Panc1 (cell line): ENCODE measurements around the gene KCNMA1.

ENCODE experiments used
- POLR2AphosphoS5 ChIP-seq: IDR thresholded peaks from 2 replicates; pipeline ENCODE4 v1.6.1; 2012; ENCODE audit warnings: mild to moderate bottlenecking, low read depth, low read length, moderate library complexity
- TF ChIP-seq, protein P1 (sequence below): fragments of 450-650 bp; IDR thresholded peaks from 2 replicates; pipeline ENCODE4 v1.5.1; 2017; ENCODE audit warnings: mild to moderate bottlenecking
- TF ChIP-seq, protein P2 (sequence below), 2 experiments: IDR thresholded peaks; 2 replicates each; pipeline ENCODE4 v1.6.1; 2011 to 2012; ENCODE audit warnings: low read depth in 2 of 2, control low read depth in 1 of 2, low read length in 1 of 2, mild to moderate bottlenecking in 1 of 2, moderate library complexity in 1 of 2; ENCODE audit not compliant: insufficient read depth in 1 of 2

DNA sequence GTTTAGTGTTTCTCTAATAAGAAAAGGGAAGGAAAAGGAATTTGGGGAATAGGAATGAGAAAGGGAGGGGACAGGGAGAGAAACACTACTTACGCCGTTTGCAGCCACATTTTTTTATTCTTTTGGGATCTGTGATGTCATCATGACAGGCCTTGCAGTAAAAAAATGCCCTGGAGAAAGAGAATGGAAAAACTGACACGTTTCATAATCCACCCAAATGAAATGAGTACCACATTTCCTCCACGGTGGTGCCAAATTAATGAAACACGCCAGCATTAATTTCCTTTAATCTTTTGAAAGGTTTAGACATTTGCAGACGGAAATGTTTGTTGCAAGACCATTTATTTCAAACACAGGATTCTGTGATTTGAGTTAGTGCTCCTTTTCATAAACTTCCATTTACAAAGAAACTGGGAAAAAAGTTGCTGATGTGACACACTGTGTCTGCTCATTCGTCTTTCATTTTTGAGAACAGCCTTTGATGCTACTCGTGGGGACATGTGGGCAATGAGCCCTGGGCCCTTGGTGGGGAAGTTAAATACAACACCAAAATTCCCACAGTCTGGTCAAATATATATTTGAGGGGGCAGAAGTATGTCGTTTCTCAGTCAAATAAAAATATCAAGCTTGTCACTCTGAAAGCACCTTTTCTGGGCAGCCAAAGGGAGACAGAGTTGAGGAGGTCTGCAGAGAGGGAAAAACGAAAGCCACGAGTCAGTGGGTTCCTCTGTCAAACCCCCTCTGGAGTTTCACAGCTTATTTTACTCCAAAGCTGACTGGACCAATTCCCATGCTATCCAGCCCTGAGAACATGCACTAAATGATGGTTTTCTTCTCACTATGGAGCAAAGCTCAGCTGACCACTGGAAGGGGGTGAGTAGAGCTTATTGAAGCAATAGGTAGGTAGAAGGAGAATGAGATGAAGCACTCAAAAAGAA, 625.5 kb downstream of the KCNMA1 start:
- TF ChIP-seq, protein P1, sequence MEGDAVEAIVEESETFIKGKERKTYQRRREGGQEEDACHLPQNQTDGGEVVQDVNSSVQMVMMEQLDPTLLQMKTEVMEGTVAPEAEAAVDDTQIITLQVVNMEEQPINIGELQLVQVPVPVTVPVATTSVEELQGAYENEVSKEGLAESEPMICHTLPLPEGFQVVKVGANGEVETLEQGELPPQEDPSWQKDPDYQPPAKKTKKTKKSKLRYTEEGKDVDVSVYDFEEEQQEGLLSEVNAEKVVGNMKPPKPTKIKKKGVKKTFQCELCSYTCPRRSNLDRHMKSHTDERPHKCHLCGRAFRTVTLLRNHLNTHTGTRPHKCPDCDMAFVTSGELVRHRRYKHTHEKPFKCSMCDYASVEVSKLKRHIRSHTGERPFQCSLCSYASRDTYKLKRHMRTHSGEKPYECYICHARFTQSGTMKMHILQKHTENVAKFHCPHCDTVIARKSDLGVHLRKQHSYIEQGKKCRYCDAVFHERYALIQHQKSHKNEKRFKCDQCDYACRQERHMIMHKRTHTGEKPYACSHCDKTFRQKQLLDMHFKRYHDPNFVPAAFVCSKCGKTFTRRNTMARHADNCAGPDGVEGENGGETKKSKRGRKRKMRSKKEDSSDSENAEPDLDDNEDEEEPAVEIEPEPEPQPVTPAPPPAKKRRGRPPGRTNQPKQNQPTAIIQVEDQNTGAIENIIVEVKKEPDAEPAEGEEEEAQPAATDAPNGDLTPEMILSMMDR = no peak
- TF ChIP-seq POLR2AphosphoS5 = no peak
- TF ChIP-seq, protein P2, sequence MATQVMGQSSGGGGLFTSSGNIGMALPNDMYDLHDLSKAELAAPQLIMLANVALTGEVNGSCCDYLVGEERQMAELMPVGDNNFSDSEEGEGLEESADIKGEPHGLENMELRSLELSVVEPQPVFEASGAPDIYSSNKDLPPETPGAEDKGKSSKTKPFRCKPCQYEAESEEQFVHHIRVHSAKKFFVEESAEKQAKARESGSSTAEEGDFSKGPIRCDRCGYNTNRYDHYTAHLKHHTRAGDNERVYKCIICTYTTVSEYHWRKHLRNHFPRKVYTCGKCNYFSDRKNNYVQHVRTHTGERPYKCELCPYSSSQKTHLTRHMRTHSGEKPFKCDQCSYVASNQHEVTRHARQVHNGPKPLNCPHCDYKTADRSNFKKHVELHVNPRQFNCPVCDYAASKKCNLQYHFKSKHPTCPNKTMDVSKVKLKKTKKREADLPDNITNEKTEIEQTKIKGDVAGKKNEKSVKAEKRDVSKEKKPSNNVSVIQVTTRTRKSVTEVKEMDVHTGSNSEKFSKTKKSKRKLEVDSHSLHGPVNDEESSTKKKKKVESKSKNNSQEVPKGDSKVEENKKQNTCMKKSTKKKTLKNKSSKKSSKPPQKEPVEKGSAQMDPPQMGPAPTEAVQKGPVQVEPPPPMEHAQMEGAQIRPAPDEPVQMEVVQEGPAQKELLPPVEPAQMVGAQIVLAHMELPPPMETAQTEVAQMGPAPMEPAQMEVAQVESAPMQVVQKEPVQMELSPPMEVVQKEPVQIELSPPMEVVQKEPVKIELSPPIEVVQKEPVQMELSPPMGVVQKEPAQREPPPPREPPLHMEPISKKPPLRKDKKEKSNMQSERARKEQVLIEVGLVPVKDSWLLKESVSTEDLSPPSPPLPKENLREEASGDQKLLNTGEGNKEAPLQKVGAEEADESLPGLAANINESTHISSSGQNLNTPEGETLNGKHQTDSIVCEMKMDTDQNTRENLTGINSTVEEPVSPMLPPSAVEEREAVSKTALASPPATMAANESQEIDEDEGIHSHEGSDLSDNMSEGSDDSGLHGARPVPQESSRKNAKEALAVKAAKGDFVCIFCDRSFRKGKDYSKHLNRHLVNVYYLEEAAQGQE (IDR thresholded peaks at IDR 0.05; ENCODE audit: insufficient read depth in 1 of 2, low read depth in 2 of 2, low read length in 1 of 2) = no peak
